HPDE6-E6E7 (cell line): ENCODE data around the gene PPFIBP1.
A peak's percentile ranks its signal among the peaks of the same experiment; 100 is the strongest.
"Not testable (repeated sequence)": the region's sequence is repeated elsewhere in the genome, so short reads cannot be mapped to it uniquely, and the experiment has no call there.

Experiments used
- DNase-seq: peaks from one replicate; pipeline ENCODE4 v3.0.0; 2011; ENCODE audit warnings: missing footprints; ENCODE audit errors: extremely low spot score

PPFIBP1 gene

GRCh38 chr12:27566159-27566558 is 42.2 kb downstream of the PPFIBP1 start:
- DNase-seq = no peak

DNA sequence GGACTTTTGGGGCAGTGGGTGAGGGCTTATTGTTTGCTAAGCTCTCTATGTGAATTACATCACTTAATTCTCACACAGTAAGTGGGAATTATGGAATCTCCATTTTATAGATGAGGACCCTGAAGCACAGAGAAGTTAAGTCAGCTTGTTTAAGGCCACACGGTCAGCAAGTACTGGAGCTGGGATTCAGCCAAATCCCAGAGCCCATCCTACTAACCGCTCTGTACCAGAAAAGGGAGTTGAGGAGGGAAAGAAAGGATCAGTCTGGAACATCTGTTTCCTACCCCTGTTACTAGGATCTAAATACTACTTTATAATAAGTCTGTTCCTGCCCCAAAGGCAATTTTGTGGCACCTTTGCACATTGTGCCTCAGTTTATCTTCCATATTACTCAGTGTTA is 42.6 kb downstream of the PPFIBP1 start:
- no peak for DNase-seq

- peak; percentile 66 for DNase-seq
Observed at GRCh38 chr12:27571463-27571862, 47.5 kb downstream of the PPFIBP1 start.

- no peak for DNase-seq
Observed at GRCh38 chr12:27572486-27573255, 48.7 kb downstream of the PPFIBP1 start.

GRCh38 chr12:27573972-27574371 is 50.0 kb downstream of the PPFIBP1 start:
- DNase-seq = no peak

DNA sequence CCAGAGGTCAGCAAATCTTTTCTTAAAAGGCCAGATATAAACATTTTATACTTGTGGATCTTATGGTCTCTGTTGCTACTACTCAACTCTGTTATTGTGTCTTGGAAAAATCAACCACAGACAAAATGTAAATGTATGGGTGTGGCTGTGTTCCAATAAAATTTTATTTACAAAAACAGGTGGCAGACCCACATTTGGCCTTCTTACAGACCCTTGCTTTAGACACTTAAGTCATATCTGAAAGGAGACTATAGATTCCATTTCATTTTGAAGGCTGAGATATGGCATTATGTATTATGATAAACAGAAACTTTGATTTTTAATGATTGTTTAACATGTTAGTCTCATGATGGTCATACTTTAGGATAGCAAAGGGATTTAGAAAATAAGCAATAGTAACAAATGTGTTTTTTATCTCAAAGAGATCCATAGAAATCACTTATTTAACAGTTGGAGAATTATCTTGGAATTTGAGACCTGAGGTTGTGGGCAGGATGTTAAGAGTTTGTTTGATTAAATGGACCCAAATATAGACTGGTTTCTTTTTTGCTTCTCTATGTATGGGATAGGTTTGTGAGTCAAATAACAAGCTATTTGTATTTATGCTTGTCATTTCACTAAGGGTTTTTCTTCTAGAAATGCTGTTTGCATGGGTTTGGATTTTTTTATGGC is 51.2 kb downstream of the PPFIBP1 start:
- DNase-seq = no peak

DNA sequence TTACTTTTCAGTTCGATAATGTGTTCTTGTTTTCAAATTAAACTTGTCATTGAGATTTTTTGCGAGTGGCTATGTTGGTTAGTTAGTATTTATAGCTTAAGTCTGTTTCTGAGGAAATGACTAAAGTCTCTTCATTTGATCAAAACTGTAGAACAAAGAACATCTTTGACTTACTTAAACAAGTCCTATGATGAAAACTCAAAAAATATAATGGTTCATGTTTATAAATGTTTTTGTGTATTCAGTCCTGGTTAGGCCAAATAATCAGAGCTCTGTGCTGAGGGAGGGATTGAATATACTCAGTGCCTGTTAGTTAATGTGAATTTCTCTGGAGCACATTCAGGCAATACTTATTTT is 51.7 kb downstream of the PPFIBP1 start:
- no peak for DNase-seq

DNA sequence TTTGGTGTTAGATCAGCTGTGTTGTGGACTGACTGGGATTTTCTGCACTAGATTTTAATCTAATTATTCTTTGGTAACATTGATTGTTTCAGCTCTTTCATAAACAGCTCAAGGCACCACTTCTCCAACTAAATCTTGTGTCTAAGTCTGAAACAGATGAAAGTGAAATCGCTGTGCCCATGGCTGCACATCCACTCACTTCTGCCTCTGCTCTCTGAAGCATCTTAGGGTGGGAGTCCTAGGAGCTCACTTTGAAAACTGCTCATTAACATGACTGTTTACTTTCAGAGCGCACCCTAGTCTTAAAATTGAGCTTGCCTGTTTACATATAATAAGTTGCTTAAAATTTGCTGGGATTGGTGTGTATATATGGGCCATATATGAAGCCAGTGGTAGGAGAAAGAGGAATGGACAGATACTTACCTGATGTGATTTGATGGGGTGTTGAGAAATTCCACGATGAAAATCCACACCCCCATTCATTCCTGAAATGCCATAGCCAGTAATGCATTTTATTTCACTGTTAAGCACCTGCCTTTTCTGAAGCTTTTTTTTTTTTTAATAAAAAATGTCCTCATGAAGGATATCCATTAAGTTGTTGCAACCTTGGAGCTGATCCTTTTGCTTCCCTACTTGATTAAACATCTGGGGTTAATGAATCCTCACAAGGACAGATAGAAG is 52.8 kb downstream of the PPFIBP1 start:
- DNase-seq = no peak

GRCh38 chr12:27577688-27578087 is 53.7 kb downstream of the PPFIBP1 start:
- no peak for DNase-seq

DNA sequence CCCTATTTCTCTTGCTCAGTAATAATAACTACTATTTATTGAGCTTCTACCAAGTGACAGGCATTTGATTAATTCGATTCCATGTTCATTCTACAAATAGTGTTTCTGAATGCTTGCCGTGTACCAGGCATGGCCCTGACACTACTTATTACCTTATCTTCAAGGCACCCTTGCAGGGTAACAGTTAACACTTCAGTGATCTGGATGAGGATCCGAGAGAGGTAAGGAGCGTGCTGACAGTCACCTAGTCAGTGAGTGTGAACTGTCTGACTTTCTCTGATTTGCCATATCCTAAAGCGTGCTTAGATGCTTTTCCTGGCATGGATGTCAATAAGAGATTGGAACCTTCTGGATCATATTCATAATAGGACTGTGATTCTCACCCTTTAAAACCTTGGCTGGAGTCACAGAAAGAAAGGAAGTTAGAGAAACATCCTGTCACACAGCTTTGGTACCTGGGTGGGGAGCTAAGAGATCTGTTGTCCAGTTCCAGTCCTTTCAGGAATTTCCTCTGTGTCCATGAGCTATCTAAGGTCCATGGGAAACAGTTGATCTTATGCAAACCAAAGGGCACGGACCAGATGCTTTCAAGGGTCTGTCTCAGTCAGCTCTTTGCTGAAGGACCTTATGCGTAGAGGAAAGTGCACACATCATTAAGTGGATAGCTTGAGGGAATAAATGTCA is 54.8 kb downstream of the PPFIBP1 start:
- DNase-seq = no peak

DNA sequence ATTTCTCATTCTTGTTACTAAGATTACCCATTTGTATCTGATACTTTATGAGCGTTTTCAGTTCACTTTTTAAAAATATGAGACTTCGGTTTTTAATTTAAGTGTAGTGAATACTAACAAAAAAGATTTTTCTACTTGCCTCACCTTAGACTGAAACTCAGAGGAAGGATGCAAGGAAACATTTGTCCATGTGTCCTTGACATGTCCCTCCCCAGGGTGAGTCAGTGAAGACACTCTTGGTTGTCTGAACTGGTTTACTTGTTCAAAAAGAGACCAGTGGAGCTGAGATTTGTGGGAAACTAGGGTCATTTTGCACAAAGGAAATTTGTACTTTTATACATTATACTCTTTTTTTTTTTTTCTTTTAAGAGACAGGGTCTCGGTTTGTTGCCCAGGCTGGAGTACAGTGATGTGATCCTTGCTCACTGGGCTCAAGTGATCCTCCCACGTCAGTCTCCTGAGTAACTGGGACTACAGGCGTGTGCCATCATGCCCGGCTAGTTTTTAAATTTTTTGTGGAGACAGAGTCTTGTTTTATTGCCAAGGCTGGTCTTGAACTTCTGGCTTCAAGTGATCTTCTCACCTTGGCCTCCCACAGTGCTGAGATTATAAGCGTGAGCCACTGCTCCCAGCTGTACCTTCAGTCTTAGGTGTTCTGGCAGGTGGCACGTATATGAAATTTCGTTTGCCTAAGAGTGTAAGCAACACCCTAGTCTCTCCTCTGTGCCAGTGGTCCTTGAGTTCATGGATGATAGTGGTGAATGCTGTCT is 56.7 kb downstream of the PPFIBP1 start:
- DNase-seq = no peak

- DNase-seq = not testable (repeated sequence)
Observed at GRCh38 chr12:27581331-27581671, 57.3 kb downstream of the PPFIBP1 start.

- not testable (repeated sequence) for DNase-seq
Observed at GRCh38 chr12:27581833-27582232, 57.8 kb downstream of the PPFIBP1 start.

DNA sequence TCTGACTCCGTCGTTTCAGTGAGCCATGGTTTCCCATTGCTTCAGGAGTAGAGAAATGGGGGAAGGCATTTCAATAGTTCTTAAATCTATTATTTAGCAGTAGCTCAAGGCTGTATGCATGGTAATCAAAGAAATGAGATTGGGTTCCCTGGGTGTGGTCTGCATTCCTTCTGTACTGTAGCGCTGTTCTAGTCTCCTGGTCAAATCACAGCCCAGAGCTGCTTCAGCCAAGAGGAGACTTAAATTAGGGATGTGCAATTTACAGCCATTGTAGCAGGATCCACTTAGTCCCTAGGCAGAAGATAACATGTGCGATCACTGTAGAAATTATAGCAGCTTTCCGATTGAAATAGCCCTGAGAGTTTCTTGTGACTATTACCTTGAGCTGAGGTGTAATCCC is 58.4 kb downstream of the PPFIBP1 start:
- not testable (repeated sequence) for DNase-seq

- no peak for DNase-seq
Observed at GRCh38 chr12:27583057-27583797, 59.2 kb downstream of the PPFIBP1 start.

- DNase-seq = no peak
Observed at GRCh38 chr12:27583981-27584380, 60.0 kb downstream of the PPFIBP1 start.

DNA sequence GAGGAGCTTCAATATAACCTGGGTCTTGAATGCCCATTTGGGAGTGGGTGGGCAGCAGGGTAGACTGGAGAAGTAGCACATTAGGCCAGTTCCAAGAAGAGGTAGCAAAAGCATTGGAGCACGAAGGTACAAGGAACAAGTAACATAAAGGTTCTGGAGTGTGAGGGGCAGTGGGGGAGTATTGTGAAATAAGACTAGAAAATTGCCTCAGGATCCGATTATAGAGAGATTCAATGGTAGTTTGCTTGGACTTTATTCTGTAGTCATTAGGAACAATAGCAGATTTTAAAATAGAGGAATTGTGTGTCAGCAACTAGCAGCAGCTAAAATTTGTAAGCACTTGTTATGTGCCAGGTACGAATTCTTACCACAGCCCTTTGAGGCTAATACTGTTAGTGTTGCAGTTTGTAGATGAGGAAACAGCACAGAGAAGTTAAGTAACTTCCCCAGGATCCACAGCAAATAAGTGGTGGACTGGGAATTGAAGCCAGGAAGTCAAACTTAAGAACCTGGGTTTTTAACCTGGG is 61.8 kb downstream of the PPFIBP1 start:
- no peak for DNase-seq

DNA sequence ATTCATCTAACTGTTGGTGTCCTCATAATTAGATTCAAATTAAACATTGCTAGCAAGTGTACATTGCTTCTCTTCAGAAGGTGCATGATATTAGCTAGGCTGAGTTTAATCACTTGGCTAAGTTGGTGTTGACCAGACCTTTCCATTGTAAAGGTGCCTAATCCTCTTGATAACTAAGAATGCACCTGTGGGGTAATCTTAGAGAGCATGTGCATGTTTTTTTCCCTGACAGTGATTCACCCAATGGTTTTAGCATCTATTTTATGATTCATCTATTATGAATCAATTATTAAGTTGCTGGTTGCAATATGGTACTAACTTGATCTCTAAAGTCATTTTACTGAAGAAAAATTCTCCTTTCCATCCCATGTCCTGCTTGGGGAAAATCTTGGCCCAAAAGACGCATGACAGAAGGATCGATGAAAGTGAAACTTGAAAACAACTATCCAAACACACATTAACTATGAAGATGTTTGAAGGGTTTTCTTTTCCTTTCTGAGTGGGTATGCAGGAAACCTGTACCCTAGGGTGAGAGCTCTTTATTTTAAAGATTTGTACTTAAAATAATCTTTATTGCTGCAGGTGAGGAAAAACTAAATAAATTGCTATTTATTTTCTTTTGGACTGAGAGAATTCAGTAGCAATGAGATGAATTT is 64.2 kb downstream of the PPFIBP1 start:
- DNase-seq = not testable (repeated sequence)

DNA sequence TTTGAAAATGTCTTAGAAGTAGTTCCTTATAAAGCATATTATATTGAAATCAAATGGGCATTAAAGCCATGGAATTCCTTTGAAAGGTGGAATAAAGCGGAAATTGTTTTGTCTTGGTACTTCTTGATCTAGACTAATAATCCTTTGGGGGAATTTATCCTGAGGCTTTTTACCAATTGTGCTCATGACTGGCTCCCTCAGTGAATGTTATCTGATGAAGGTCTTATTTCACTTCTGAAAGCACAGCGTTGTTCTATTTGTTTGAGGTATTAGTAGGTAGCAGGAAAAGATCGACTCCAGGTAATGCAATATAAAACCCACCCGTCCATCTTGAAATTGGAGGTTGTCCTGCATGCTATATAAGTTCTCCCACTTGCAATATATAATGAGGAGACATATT is 64.8 kb downstream of the PPFIBP1 start:
- no peak for DNase-seq

DNA sequence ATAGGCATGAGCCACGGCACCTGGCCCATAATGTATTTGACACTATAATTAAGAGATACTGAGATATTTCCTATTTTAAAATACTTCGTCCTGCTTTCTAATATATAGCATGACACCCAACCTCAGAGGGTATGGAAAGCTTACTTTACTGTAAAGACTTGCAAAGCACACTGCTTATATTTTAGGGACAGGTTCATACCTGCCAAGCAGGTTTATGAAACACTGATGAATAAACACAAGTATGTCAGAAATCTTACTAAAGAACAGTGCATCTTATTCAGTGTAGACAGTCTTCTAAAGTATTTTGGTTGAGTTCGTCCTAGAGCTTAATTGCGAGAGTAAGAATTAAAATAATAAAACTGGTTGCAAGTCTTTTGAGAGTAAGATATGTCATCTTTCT is 65.4 kb downstream of the PPFIBP1 start:
- DNase-seq = no peak
